GM12892 (cell line): ENCODE results near the gene AP4S1.

ENCODE experiments used
- POLR2A ChIP-seq: IDR thresholded peaks from 2 replicates; pipeline ENCODE4 v1.6.1; 2011; ENCODE audit warnings: low read depth, low read length, control low read depth
- POLR2AphosphoS5 ChIP-seq: IDR thresholded peaks from 2 replicates; pipeline ENCODE4 v1.6.1; 2011; ENCODE audit warnings: low read depth, low read length, control low read depth
- TAF1 ChIP-seq: IDR thresholded peaks from 2 replicates; pipeline ENCODE4 v1.6.1; 2011; ENCODE audit warnings: low read depth, mild to moderate bottlenecking, control low read depth, low read length, borderline replicate concordance

GRCh38 chr14:31078766-31079165 is 53.3 kb downstream of the AP4S1 start:
- no peak for TF ChIP-seq POLR2AphosphoS5
- TF ChIP-seq POLR2A, result no peak
- no peak for TF ChIP-seq TAF1
